HG03342 (cell line): ENCODE results near the gene ZNF597.
"Not testable (repeated sequence)": the region's sequence is repeated elsewhere in the genome, so short reads cannot be mapped to it uniquely, and the experiment has no call there.

ENCODE experiments used
- ATAC-seq: cut with Tn5 transposase; IDR thresholded peaks from one replicate; pipeline ENCODE4 v1.9.1; 2021; ENCODE audit warnings: mild to moderate bottlenecking, moderate library complexity; ENCODE audit not compliant: unreplicated experiment

The ZNF597 gene

GRCh38 chr16:3476409-3476808 lies 33.1 kb upstream of the ZNF597 start:
- ATAC-seq: no peak

- ATAC-seq: no peak
Measured at GRCh38 chr16:3475604-3476375, 32.5 kb upstream of the ZNF597 start.

- ATAC-seq: not testable (repeated sequence)
Measured at GRCh38 chr16:3474870-3475269, 31.6 kb upstream of the ZNF597 start.

- ATAC-seq: no peak
Measured at GRCh38 chr16:3474136-3474779, 31.0 kb upstream of the ZNF597 start.

- not testable (repeated sequence) for ATAC-seq
Measured at GRCh38 chr16:3473596-3473943, 30.3 kb upstream of the ZNF597 start.

- no peak for ATAC-seq
Measured at GRCh38 chr16:3472878-3473595, 29.7 kb upstream of the ZNF597 start.

GRCh38 chr16:3471518-3472176 lies 28.3 kb upstream of the ZNF597 start:
- no peak for ATAC-seq

GRCh38 chr16:3470723-3471122 lies 27.4 kb upstream of the ZNF597 start:
- no peak for ATAC-seq

GRCh38 chr16:3469736-3470135 lies 26.4 kb upstream of the ZNF597 start:
- ATAC-seq: no peak

GRCh38 chr16:3468501-3468900 lies 25.2 kb upstream of the ZNF597 start:
- no peak for ATAC-seq

- ATAC-seq: no peak
Measured at GRCh38 chr16:3467921-3468320, 24.6 kb upstream of the ZNF597 start.

GRCh38 chr16:3467182-3467581 lies 23.9 kb upstream of the ZNF597 start:
- ATAC-seq: no peak

- no peak for ATAC-seq
Measured at GRCh38 chr16:3465911-3466584, 22.7 kb upstream of the ZNF597 start.

- ATAC-seq: no peak
Measured at GRCh38 chr16:3465301-3465700, 22.0 kb upstream of the ZNF597 start.

- ATAC-seq: no peak
Measured at GRCh38 chr16:3461151-3461550, 17.8 kb upstream of the ZNF597 start.

GRCh38 chr16:3460585-3460984 lies 17.3 kb upstream of the ZNF597 start:
- ATAC-seq: no peak

- ATAC-seq: no peak
Measured at GRCh38 chr16:3460121-3460520, 16.8 kb upstream of the ZNF597 start.

- no peak for ATAC-seq
Measured at GRCh38 chr16:3459401-3460090, 16.2 kb upstream of the ZNF597 start.

- no peak for ATAC-seq
Measured at GRCh38 chr16:3458852-3459361, 15.6 kb upstream of the ZNF597 start.

GRCh38 chr16:3458278-3458851 lies 15.1 kb upstream of the ZNF597 start:
- peak; percentile 7 for ATAC-seq
